Esophagus (tissue), 2 donors: ENCODE data around the gene DOK1. TPM values are rescaled to one million over a fixed set of nuclear protein-coding genes. Genes with fewer than 3 reads are reported as not detected.

Source experiments
- H3K27ac ChIP-seq, 2 donors: one replicate each; pipeline ENCODE4 v1.5.1; 2013; ENCODE audit warnings: low read depth in 2 of 2, mild to moderate bottlenecking in 2 of 2, inconsistent platforms in 1 of 2, low read length in 1 of 2, moderate library complexity in 1 of 2
- H3K27me3 ChIP-seq, 2 donors: one replicate each; pipeline ENCODE4 v1.6.1; 2013; ENCODE audit warnings: low read length in 2 of 2, control low read depth in 1 of 2, mild to moderate bottlenecking in 1 of 2; ENCODE audit not compliant: insufficient read depth in 2 of 2, control insufficient read depth in 1 of 2
- H3K36me3 ChIP-seq, 2 donors: one replicate each; pipeline ENCODE4 v1.6.1; 2013; ENCODE audit warnings: low read length in 1 of 2; ENCODE audit not compliant: control insufficient read depth in 2 of 2, insufficient read depth in 2 of 2
- H3K4me1 ChIP-seq, 2 donors: one replicate each; pipeline ENCODE4 v1.6.1; 2013; ENCODE audit warnings: low read length in 1 of 2; ENCODE audit not compliant: control insufficient read depth in 2 of 2, insufficient read depth in 2 of 2
- H3K4me3 ChIP-seq, 2 donors: one replicate each; pipeline ENCODE4 v1.5.1; 2013; ENCODE audit warnings: low read length in 2 of 2, mild to moderate bottlenecking in 2 of 2, low read depth in 1 of 2, moderate library complexity in 1 of 2
- H3K9me3 ChIP-seq, 2 donors: one replicate each; pipeline ENCODE4 v1.6.1; 2013; ENCODE audit warnings: mild to moderate bottlenecking in 2 of 2, low read depth in 1 of 2, low read length in 1 of 2, moderate library complexity in 1 of 2; ENCODE audit not compliant: control insufficient read depth in 2 of 2, insufficient read depth in 1 of 2
- WGBS, 2 donors: extraction: QIAGEN DNeasy Blood & Tissue Kit; methylation state at CpG; one replicate each; pipeline ENCODE4 v1.1.7; 2013; 5-methylcytosine and 5-hydroxymethylcytosine counted together
- polyA plus RNA-seq, 2 donors: library from polyadenylated mRNA; stranded (reverse); fragments of 200-250 nt; gene quantifications; one replicate each; pipeline ENCODE4 v1.2.3, GENCODE V29; 2013
- donor health status: healthy with polysubstance abuse.
- donor health status: Bipolar disorder and iron deficiency.

Gene DOK1
- polyA plus RNA-seq, 2 donors, result 1.6 to 2.5 TPM

GRCh38 chr2:74548285-74548899, 6.1 kb upstream of the DOK1 start:
- Histone ChIP-seq H3K4me1 (peaks cover 3 to 5% of the 10 kb centered on the region in 2 donors), H3K27ac (peak overlapping the region in 1 of 2 donors; percentile 47), H3K9me3 (no peaks in the 10 kb centered on the region), H3K27me3 (no peaks in the 10 kb centered on the region), H3K4me3 (peak overlapping the region; percentile 38 to 49), H3K36me3 (no peaks in the 10 kb centered on the region)
- WGBS, 2 donors, result 13 to 14% methylated on average over 26 of the region's 26 CpGs

GRCh38 chr2:74548900-74549826, 5.4 kb upstream of the DOK1 start:
- 4 to 5% methylated on average over 80 to 85 of the region's 85 CpGs for WGBS, 2 donors
- H3K4me3 ChIP-seq, result peak overlapping the region; percentile 38 to 49
- no peaks in the 10 kb centered on the region for H3K36me3 ChIP-seq
- H3K9me3 ChIP-seq, result no peaks in the 10 kb centered on the region
- peak overlapping the region; percentile 6 to 47 for H3K27ac ChIP-seq
- H3K4me1 ChIP-seq, result peaks cover 3 to 5% of the 10 kb centered on the region in 2 donors
- H3K27me3 ChIP-seq, result no peaks in the 10 kb centered on the region

- H3K27me3 ChIP-seq, result no peaks in the 10 kb centered on the region
- H3K27ac ChIP-seq, result no peak overlapping the region
- 93 to 94% methylated on average over 7 of the region's 7 CpGs for WGBS, 2 donors
- H3K4me3 ChIP-seq, result no peak overlapping the region
- H3K36me3 ChIP-seq, result no peaks in the 10 kb centered on the region
- H3K9me3 ChIP-seq, result no peaks in the 10 kb centered on the region
- H3K4me1 ChIP-seq, result peaks cover 3 to 9% of the 10 kb centered on the region in 2 donors
Measured at GRCh38 chr2:74550231-74550630, 4.3 kb upstream of the DOK1 start.

GRCh38 chr2:74551530-74551929, 3.0 kb upstream of the DOK1 start:
- H3K27ac ChIP-seq, result no peak overlapping the region
- peaks cover 3 to 12% of the 10 kb centered on the region in 2 donors for H3K4me1 ChIP-seq
- no peaks in the 10 kb centered on the region for H3K9me3 ChIP-seq
- H3K36me3 ChIP-seq, result no peaks in the 10 kb centered on the region
- H3K27me3 ChIP-seq, result no peaks in the 10 kb centered on the region
- H3K4me3 ChIP-seq, result no peak overlapping the region

- H3K4me3 ChIP-seq, result no peak overlapping the region
- H3K27me3 ChIP-seq, result no peaks in the 10 kb centered on the region
- WGBS, 2 donors, result 84 to 86% methylated on average over 21 of the region's 21 CpGs
- H3K27ac ChIP-seq, result no peak overlapping the region
- H3K9me3 ChIP-seq, result no peaks in the 10 kb centered on the region
- peaks cover 0 to 6% of the 10 kb centered on the region in 2 donors for H3K36me3 ChIP-seq
- H3K4me1 ChIP-seq, result peaks cover 3 to 12% of the 10 kb centered on the region in 2 donors
Measured at GRCh38 chr2:74551942-74552913, 2.3 kb upstream of the DOK1 start.

- WGBS, 2 donors, result 61 to 63% methylated on average over 27 of the region's 27 CpGs
- H3K27ac ChIP-seq, result peak overlapping the region in 1 of 2 donors; percentile 28
- no peaks in the 10 kb centered on the region for H3K27me3 ChIP-seq
- peak overlapping the region; percentile 21 to 44 for H3K4me3 ChIP-seq
- peaks cover 3 to 12% of the 10 kb centered on the region in 2 donors for H3K4me1 ChIP-seq
- no peaks in the 10 kb centered on the region for H3K9me3 ChIP-seq
- peaks cover 0 to 6% of the 10 kb centered on the region in 2 donors for H3K36me3 ChIP-seq
Measured at GRCh38 chr2:74552914-74553811, 1.4 kb upstream of the DOK1 start.

- Histone ChIP-seq H3K36me3 (peaks cover 0 to 6% of the 10 kb centered on the region in 2 donors), H3K9me3 (no peaks in the 10 kb centered on the region), H3K4me1 (peaks cover 0 to 7% of the 10 kb centered on the region in 2 donors), H3K27me3 (no peaks in the 10 kb centered on the region), H3K4me3 (peak overlapping the region; percentile 44 to 59), H3K27ac (peak overlapping the region; percentile 77 to 81)
- WGBS, 2 donors, result 11 to 19% methylated on average over 56 to 58 of the region's 58 CpGs
Measured at GRCh38 chr2:74554820-74555531, 456 bp downstream of the DOK1 start.

GRCh38 chr2:74555610-74556103, 1.1 kb downstream of the DOK1 start:
- 82 to 83% methylated on average over 17 of the region's 17 CpGs for WGBS, 2 donors
- Histone ChIP-seq H3K36me3 (peaks cover 0 to 6% of the 10 kb centered on the region in 2 donors), H3K4me1 (peaks cover 0 to 7% of the 10 kb centered on the region in 2 donors), H3K4me3 (no peak overlapping the region), H3K27ac (no peak overlapping the region), H3K9me3 (no peaks in the 10 kb centered on the region), H3K27me3 (no peaks in the 10 kb centered on the region)
